ENCODE data around the gene ZMYND8.
"Not testable (repeated sequence)": the region's sequence is repeated elsewhere in the genome, so short reads cannot be mapped to it uniquely, and the experiment has no call there.

ZMYND8 gene

DNA sequence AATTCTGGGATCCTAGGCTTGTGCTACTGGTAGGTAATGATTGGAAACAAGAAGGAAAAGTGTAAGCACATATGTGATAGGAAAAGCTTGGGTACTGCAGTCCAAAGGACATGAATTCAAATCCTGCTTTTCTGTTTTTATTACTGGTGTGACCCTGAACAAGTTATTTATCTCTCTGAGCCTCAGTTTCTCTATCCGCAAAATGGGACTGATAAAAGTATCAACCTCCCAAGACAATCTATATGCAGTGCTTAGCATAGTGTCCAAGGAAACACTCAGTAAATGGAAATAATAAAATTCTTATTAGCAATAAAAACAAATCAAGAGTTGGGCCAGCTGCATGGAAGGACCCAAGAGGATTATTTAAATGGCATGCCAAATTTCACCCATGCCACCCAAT, 108.5 kb downstream of the ZMYND8 start:
- no peak for DNase-seq (ENCODE audit: low read depth)
- H3K4me3 ChIP-seq (ENCODE audit: low read depth, low read length) = no peak overlapping the region
- TF ChIP-seq, protein P1, sequence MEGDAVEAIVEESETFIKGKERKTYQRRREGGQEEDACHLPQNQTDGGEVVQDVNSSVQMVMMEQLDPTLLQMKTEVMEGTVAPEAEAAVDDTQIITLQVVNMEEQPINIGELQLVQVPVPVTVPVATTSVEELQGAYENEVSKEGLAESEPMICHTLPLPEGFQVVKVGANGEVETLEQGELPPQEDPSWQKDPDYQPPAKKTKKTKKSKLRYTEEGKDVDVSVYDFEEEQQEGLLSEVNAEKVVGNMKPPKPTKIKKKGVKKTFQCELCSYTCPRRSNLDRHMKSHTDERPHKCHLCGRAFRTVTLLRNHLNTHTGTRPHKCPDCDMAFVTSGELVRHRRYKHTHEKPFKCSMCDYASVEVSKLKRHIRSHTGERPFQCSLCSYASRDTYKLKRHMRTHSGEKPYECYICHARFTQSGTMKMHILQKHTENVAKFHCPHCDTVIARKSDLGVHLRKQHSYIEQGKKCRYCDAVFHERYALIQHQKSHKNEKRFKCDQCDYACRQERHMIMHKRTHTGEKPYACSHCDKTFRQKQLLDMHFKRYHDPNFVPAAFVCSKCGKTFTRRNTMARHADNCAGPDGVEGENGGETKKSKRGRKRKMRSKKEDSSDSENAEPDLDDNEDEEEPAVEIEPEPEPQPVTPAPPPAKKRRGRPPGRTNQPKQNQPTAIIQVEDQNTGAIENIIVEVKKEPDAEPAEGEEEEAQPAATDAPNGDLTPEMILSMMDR (conservative IDR thresholded peaks at IDR 0.05; ENCODE audit: low read depth, low read length) = no peak

DNA sequence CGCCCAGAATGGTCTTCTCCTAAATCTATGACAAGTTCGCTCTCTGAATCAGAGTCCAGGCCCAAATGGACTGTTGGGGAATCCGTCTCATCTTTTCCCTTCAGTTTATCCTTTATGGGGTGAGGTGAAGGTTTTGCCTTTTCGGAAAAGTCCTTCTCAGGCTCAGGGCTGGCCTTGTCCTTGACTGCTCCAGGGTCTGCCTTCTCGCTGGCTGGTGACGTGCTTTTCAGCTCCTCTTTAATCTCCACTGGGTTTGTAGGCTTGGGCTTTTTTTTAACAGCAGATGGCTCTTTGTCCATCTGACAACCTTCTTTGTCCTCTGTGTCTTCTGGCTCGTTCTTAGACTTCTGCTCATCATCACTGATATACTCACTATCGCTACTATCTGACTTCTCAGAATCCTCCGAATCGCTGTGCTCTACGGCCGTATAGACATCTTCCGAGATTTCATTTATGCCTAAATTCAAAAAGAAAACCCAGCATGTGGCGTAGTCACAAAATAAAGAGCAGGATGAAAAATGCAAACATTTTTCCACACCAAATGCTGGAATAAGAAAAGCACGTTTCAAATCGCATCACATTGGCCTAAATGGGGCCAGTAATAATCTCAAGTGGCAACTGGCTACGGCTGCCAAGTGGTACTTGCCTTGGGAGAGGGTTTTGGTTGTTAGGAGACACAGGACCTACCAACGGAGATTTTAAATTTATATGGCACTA, 110.3 kb downstream of the ZMYND8 start:
- TF ChIP-seq, protein P1 (conservative IDR thresholded peaks at IDR 0.05; ENCODE audit: low read depth, low read length) = no peak
- no peak overlapping the region for H3K4me3 ChIP-seq (ENCODE audit: low read depth, low read length)
- no peak for DNase-seq (ENCODE audit: low read depth)

DNA sequence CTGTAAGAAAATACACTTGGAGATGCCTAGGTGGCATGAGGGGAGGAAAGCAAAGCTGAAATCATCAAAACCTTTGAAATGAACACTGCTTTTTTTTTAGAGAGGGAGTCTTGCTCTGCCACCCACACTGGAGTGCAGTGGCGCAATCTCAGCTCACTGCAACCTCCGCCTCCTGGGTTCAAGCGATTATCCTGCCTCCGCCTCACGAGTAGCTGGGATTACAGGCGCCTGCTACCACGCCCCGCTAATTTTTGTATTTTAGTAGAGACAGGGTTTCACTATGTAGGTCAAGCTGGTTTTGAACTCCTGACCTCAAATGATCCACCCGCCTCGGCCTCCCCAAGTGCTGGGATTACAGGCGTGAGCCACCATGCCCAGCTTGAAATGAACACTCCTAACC, 111.3 kb downstream of the ZMYND8 start:
- not testable (repeated sequence) for DNase-seq (ENCODE audit: low read depth); H3K4me3 ChIP-seq (ENCODE audit: low read depth, low read length)

DNA sequence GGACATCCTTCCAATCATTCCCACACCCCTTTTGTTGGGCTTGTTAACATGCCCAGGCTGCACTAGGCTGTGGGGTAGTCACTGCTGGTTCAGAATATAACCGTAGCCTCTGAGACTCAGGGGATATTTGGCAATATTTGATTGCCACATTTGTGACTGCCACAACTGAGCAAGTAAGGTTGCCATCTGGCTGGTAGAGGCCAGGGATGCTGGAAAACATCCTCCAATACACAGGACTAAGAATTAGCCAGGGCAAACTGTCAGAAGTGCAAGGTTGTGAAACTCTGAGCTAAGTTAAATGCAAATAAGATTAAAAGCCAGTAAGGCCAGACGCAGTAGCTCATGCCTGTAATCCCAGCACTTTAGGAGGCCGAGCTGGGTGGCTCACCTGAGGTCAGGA, 112.0 kb downstream of the ZMYND8 start:
- TF ChIP-seq, protein P1 (conservative IDR thresholded peaks at IDR 0.05; ENCODE audit: low read depth, low read length) = no peak
- no peak overlapping the region for H3K4me3 ChIP-seq (ENCODE audit: low read depth, low read length)
- DNase-seq (ENCODE audit: low read depth) = no peak

DNA sequence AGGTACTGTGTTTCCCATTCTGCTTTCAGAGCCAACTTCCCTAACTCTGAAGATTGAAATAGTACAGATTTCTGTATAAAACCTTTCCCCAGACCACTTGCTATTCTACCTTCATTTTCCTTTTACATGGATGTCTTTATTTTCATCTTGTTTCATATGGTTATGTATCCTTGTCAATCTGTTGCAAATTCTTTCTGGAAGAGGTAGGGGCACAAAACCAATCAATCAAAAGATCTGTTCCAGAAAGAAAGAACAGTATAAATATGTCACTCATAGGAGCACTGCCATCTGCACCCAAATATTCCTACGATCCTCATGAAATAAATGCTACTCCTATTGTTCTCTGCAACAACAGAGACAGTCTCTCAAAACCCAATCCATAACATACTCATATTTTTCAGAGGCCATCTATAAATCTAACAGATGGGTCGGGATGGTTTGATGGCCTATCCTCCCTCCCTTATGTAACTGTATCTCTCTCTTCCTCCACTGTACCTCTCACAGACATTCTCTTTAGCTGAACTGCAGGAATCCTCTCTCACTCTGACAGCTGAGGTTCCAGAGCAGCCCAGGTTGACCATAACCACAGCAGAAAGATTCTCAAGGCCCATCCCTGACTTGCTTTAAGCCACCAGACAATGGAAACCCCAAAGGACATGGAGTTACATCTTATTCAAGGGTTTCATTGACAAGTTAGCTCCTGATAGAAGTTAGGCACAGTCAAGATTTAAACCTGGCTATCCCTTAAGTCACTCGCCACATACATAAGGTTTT, 112.8 kb downstream of the ZMYND8 start:
- TF ChIP-seq, protein P1 (conservative IDR thresholded peaks at IDR 0.05; ENCODE audit: low read depth, low read length) = no peak
- H3K4me3 ChIP-seq (ENCODE audit: low read depth, low read length) = no peak overlapping the region
- DNase-seq (ENCODE audit: low read depth) = no peak

DNA sequence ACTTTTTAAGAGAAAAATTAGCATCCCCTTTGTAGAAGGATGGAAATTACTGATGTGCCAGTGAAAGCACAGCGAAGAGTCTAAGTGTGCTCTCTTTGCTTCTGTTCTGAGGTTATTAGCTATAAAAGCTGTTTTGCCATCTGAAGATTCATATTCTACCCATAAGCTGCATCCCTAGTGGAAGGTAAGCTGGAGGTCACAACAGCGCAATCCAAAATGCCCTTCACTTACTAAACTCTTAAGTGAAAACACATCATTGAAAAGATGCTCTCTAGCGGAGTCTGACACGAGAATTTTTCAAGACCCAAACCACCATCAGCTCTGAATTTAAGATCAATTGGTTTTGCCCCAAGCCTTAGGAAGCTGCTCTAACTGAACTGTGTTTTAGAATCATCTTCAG, 113.5 kb downstream of the ZMYND8 start:
- no peak for DNase-seq (ENCODE audit: low read depth)
- no peak overlapping the region for H3K4me3 ChIP-seq (ENCODE audit: low read depth, low read length)
- TF ChIP-seq, protein P1 (conservative IDR thresholded peaks at IDR 0.05; ENCODE audit: low read depth, low read length) = no peak

DNA sequence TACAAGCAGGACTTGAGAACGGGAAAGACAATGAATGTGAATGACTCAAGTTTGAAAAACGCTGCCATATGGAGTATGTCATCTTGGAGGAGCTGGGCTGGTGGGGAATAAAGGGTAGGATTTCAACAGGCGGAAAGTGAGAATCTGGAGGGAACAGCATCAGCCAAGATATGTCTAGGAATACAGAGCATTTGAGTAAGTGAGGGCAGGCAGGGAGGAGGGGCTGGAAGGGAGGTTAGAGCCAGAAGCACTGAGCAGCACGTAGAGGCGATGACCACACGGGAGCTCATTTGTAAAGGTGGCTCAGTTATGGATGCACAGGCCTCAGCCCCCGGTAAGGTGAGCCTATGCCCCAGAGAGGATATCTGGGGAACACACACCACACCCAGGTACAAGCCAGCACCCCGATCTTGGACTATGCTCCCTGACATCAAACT, 115.1 kb downstream of the ZMYND8 start:
- TF ChIP-seq, protein P1 (conservative IDR thresholded peaks at IDR 0.05; ENCODE audit: low read depth, low read length) = no peak
- DNase-seq (ENCODE audit: low read depth) = peak; percentile 82
- no peak overlapping the region for H3K4me3 ChIP-seq (ENCODE audit: low read depth, low read length)

DNA sequence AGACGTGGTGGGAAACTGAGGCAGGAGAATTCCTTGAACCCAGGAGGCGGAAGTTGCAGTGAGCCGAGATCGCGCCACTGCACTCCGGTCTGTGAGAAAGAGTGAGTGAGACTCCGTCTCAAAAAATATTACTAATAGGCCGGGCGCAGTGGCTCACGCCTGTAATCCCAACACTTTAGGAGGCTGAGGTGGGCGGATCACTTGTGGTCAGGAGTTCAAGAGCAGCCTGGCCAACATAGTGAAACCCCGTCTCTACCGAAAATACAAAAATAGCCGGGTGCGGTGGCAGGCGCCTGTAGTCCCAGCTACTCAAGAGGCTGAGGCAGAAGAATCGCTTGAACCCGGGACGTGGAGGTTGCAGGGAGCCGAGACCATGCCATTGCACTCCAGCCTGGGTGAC, 116.4 kb downstream of the ZMYND8 start:
- DNase-seq (ENCODE audit: low read depth) = not testable (repeated sequence)

More for the DNA sequence above, 116.4 kb downstream of the ZMYND8 start:
- H3K4me3 ChIP-seq (ENCODE audit: low read depth, low read length) = not testable (repeated sequence)

All from choroid plexus epithelial cell (primary cell).